AG08395 (cell line): ENCODE measurements around the gene VIPR2.

Experiments used
- DNase-seq: peaks from one replicate; pipeline ENCODE4 v3.0.0; 2012; ENCODE audit warnings: mixed read lengths, low spot score

VIPR2 gene

DNA sequence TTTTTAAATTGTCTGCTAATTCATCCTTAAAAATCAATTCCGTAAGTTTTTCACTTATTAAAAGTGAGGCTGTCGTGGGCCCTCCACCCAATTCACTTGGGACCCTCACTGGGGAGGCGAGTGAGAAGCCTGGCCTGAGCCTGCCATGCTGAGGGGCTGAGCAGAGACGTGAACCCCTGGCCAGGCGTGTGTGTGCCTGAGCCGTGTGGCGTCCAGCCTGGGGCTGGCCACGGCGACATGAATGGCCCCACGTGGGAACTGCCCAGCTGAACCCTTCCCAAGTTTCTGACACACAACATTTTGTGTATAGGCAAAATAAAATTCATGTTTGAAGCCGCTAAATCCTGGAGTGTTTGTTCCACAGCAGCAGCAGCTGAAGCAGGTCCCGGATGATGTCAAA lies 13.0 kb upstream of the VIPR2 start:
- DNase-seq, result no peak

DNA sequence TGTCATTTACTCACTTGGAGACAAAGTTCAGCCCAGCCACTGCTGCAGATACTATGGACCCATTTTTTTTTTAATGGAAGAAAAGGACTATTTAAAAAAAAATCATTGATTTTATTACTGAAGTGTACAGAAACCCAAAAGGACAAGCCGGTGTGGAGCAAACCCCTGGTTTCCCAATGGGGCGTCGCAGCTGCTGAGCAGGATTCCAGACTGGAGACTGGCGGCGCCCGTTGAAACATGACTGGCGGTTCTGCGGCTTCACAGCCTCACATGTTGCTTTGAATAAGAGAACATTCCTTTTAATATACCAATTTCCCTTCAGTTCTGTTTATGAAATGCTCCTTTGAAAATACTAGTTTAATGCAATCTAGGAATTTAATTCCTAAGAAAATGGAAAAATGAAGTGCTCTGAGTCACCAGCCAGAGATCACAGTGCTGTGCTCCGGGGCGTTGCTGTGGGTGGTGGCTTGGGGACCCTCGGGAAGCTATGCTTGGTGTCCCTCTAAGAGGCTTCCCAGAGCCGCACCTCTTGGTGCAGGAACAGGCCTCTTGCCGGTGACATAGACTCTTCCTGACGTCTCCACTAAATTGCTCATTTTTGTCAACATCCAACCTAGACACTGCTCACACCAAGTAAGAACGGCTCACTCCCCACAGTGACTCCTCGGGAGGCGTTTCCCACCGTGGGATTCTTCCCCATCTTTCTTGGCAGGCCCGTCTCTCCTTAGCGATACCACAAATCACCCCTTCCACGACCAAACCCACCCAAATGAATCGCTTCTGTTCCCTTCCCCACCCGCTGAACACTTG lies 12.0 kb upstream of the VIPR2 start:
- DNase-seq, result no peak

DNA sequence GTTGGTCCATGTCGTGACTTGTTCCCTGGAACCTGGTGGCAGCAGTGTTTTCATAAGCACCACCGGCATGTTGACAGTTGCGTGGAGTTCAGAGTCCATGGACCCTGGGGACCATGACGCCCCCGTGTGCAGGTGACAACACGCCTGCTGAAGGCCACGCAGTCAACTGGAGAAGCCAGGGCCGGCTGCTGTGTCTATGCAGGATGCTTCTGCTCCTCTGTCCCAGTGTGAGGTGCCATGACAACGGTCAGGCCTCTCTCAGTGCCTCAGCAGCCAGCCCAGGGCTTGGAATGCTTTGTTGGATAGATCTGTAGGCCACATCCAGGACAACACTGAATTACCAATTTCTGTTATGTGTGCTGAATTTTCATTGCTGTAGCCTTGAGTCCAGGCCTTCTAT lies 10.7 kb upstream of the VIPR2 start:
- no peak for DNase-seq

DNA sequence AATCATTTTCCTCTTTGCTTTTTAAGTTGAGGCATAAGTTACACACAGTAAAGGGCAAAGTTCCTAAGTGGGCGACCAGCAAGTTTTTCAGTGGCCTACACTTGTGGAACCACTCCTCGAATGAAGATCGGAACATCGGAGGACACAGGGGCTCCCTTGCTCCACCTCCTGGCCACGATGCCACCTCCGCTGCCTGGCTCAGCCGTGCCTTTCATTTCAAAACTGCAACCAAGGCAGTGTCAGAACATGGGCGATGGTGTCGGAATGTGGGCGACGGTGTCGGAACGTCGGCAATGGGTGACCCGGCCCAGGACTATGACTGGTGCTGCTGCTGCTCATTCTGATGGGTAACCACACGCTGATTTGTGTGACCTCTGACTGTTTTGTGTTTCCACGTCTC lies 9.6 kb upstream of the VIPR2 start:
- no peak for DNase-seq

DNA sequence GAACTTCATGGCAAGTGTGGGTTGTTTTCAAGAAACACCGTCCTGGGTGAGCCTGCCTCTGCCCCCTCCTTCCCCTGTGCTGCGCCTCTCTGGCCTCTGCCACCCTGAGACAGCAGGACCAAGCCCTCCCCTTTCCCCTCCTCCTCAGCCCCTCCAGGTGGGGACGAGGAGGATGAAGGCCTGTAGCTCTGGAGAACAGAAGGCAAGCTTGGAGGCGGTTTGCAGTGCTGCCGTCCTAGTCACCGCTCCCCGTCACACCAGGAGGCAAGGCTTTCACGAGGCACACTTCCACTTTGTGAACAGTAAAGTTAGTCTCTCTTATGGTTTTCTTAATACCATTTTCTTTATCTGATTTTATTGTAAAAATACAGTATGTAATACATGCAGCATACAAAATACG lies 8.8 kb upstream of the VIPR2 start:
- DNase-seq, result no peak

DNA sequence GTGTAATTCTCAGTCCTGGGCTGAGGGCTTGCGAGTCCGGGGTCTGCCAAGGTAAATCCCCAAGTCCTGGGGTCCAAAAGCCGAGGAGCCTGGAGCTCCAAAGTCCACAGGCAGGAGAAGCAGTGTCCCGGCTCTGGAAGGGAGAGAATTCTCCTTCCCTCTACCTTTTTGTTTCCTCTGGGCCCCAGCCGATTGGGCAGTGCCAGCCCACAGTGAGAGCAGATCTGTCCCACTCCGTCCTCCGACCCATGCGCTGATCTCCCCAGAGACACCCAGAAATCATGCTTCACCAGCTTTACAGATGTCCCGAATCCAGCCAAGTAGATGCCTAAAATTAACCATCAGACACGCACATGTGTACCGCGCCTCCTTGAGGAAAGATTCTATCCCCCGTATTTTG lies 8.1 kb upstream of the VIPR2 start:
- no peak for DNase-seq

DNA sequence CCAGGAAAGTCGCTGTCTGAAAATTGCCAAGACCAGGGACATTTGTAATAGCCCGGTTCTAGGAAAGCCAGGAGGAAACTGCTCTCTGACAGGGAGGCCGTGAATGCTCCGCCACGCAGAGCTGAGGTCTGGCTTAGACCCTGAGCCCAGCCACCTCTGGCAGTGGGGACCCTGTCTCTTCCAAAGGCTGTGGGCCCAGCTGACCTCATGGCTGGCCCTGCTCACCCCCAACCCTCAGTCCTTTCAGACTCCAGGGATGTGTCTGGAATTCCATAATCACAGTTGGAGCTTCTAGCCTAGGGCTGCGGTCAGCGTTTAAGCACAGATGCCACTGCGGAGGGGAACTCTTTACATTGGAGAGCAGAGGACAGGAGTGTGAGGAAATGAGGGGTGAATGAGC lies 6.6 kb upstream of the VIPR2 start:
- no peak for DNase-seq

DNA sequence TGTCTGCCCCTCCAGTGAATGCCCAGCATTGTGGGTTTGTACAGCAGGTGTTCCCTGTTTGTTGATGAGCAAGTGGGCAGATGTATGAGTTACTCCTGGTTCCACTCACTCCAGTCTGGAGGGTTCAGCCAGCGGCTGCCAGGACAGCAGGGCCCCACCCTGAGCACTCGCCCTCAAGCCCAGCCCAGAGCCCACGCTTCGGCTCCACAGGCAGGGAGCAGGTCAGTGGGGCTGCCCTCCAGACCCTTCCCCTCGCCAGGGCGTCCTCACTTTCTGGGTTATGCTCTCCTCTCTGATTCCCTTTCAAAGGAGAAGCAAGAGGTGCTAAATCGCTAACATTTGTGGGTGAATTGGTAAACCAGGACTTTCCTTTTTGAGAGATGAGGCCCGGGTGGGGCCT lies 4.8 kb upstream of the VIPR2 start:
- DNase-seq, result no peak

DNA sequence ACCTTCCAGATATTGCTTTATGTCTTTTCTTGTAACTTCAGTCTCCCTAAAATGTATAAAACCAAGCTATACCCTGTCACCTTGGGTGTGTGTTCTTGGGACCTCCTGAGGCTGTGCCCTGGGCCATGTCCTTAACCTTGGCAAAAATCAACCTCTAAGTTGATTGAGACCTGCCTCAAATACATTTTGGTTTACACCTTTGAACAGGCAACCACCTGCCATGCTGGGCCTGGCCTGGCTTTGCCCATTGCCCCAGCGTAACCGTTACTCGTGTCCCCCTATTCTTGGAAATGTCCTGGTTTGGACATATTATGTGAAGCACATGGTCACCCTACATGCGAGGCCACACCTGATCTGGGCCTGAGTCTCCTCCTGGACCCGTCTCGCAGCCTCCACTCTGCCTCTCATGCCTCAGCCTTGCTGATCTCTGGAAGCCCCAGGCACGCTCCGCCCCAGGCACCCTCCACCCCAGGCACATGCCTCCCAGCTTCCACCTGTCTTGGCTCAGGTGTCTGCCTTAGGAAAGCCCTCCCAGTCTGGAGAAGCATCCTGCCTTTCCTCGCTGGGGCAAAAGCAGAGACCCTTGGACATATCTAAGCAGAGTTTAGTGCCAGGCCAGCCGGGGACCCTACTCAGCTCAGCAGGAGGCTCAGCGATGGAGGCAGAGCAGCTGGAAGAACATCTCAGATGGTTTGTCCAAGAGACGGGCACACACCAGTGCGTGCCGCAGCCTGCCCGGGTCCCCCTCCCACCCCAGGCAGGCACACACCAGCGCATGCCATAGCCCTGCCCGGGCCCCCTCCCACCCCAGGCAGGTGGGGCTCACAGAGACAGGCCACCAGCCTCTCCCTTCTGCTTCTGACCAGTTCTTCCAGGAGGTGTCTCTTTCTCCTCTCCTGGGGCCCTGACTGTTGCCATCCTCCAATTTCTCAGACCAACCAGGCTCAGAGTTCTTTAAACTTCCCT lies 4.0 kb upstream of the VIPR2 start:
- no peak for DNase-seq

DNA sequence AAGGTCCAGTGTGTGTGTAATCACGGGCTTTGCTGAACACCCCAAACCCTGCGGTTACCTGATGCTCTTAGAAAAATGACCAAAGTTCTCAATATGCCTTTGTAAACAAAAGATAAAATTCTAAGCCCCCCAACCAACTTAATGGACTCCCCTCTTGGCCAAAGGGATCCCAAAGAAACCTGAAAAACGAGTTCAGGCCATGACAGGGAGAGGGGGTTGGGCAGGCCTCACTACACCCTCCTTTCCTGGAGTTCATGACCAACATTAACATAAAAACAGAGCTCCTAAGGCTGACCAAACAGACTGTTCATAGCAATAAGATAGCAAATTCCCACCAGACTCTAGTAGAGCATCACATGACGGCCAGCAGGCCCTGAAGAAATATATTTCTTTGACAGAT lies 3.0 kb upstream of the VIPR2 start:
- DNase-seq, result no peak

DNA sequence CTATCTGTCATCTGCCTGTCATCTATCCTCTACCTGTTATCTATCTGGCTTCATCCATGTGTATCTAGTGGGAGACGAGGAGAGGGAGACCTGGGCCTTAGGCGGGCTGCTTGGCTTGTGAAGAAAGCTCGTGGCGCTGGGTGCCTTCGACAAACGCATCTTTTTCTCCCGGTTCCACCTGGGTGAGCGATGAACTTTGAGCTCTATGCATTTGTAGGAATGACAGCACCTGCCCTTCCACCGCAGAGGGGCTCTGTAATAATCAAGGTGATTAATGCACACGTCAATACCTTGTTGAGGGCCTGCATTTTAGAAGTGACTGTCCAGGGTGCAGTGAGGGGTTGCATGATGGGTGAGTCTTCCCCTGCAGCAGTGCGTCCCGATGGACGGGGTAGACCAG lies 2.6 kb upstream of the VIPR2 start:
- no peak for DNase-seq

DNA sequence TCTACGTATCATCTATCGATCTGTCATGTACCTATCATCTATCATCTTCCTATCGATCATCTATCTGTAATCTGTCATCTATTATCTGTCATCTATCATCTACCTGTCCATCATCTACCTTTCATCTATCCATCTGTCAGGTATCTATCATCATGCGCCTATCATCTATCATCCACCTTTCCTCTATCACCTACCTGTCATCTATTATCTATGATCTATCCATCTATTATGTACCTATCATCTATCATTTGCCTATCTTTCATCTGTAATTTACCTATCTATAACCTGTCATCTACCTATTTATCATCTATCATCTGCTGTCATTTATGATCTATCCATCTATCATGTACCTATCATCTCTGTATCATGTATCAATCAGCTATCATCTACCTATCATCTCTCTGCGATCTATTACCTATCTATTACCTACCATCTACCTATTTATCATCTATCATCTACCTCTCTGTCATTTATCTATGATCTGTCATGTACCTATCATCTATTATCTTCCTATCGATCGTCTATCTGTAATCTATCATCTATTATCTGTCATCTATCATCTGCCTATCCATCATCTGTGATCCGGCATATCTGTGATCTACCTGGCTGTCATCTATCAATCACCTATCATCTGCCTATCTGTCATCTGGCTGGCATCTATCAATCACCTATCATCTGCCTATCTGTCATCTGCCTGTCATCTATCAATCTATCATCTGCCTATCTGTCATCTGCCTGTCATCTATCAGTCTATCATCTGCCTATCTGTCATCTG lies 1.6 kb upstream of the VIPR2 start:
- no peak for DNase-seq

DNA sequence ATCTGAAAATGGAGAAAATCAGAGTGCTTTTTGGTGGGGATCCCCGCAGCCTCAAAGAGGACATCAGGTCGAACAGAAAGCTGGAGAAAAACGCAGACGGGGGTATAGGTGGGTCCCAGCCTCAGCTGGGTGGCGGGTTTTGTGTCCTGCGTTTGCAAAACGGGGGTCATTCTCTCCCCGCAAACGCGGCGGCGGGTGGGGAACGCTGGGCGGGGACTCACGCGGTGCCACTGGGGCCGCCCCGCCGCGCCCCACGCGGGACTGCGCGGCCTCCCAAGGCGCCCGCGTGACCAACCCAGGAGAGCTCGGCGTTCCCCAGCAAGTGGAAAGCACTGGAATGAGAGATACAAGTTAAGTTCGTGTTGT lies 806 bp upstream of the VIPR2 start:
- DNase-seq, result no peak

DNA sequence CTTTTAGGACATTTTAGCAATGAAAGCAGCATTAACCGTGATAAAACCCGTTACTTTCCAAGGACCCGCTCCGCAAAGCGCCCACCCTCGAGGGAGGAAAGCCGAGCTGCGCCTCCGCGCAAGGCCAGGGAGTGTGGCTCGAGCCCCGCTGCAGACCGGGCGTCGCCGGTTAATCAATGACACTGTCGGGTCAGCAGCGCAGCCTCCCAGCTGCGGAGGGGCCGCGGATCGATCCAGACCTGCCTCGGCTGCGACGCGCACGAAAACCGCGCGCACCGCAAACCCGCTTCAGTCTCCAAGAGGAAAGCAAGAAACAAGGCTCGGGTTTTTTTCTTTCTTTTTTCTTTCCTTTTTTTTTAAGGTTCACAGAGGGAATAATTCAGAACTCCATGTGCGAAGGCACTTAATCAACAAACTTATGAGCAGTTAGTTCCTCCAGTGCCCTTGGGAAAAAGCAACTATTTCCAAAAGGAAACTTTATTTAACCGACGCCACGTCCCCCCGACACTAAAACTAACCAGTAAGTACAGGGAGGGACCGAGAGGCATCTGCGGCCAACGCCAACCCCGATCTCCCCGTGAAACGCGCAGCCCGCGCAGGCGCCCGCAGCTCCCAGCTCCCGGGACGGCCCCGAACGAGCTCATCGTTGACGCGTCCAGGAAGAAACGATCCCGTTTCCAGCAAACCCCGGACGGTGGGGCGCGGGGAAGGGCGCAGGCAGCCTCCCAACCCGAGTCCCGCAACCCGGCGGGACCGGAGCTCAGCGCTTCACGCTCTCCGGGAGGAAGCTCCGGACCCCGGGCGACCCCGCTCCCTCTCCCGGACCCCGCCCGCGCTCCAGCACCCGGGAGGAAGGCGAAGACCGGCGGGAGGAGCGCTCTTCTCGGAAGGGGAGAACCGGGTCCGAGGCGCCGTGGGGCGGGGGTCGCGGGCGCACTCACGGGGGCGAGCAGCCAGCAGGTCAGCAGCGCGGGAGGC lies 598 bp downstream of the VIPR2 start:
- no peak for DNase-seq

DNA sequence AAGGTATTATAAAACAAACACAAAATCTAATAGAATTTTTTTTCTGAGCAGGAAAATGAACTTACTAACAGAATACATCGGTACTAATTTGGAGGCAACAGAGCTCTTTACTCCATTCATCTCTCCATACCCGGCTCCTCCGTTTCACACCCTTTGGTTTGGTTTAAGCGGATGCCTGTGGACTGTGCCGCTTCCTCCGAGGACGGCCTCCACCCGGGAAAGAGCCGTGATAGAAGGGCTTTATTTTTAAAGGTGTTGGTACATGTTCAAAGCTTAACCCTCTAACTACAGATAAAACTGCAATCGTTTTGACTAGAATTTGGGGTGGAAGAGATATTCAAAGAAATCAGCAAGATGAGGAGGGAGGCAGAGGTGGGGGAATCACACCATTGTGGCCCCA lies 1.9 kb downstream of the VIPR2 start:
- no peak for DNase-seq

DNA sequence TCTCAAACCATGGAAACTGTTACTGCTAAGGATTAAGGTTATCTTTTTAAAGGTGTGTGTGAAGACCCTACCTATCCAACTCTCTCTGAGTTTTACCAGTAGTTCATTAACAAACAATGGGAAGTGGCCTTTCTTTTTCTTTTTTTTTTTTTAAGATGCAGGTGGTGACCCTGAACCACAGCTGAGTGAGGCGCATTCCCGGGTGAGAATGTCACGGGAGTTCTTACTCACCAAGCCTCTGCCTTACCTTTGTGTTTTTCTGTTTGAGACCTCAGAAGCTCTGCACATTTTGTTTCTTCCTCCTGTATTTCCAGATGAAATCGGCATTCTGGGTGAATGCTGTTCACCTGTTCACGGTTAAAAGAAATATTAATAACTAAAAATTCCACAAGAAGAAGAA lies 2.5 kb downstream of the VIPR2 start:
- no peak for DNase-seq

DNA sequence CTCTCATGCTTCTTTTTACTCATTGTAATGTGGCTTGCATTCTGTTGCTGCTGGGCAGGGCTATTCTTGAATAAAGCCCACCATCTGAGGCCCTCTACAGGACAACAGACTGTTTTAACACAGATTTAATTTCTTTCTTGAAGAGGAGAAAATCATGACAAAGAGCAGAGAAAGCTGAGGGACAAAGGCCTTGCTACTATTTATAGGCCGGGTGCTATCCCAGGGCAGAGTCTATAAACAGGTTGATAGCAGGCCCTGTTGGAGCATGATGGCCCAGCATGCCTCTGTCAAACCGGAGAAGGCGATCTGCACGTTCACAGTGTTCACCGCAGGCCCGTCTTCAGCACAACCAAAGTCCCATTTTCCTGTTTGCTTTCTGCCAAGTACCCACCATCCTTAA lies 3.0 kb downstream of the VIPR2 start:
- DNase-seq, result no peak

DNA sequence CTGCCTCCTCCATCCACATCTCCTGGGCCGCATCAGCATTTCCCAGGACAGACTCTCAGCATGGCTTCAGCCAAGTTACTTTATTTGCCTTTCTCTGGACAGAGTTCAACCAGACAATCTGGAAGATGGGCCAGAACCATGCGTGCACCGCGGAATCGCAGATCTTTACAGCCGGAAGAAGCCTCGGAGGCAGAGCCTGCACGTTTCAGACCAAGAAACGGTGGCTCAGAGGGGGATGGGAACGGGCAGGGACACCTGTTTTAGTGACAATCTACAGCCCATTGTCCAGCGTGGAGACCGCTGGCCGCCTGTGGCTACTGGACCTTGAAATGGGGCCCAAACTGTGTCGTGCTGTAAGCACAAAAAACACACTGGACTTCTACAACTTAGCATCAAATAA lies 3.5 kb downstream of the VIPR2 start:
- no peak for DNase-seq

DNA sequence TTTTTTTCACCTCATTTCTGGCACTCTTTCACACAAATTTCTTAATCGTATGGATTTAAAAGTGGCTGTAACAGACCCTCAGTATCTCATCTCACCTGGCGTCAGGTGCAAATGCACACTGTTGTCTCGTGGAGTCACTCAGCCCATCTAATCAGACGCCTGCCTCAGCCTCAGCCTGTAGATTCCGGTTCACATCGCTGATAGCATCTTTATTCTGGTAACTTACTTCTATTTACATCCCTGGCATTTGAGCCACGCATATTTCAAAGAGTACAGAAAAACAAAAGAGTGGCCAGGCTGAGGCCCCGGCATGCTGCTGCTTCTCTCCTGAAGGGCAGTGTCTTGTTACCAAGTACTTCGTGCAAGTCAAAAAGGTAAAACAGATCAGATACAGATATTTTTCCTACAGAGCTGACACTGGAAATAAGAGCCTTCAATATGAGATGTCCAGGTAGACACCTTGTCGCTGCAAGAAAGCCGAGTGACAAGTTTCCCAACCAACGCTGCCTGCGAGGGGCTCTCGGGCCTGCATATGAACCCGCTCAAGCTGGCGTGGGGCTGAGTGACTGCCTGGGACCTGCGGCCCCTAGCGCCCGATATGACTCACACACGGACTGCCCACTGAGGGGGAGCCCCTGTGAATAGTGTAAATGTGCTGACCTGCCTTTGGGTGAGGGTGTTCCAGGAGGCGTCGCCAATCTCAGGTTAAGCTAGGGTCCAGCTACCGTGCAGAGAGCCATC lies 4.3 kb downstream of the VIPR2 start:
- DNase-seq, result no peak

DNA sequence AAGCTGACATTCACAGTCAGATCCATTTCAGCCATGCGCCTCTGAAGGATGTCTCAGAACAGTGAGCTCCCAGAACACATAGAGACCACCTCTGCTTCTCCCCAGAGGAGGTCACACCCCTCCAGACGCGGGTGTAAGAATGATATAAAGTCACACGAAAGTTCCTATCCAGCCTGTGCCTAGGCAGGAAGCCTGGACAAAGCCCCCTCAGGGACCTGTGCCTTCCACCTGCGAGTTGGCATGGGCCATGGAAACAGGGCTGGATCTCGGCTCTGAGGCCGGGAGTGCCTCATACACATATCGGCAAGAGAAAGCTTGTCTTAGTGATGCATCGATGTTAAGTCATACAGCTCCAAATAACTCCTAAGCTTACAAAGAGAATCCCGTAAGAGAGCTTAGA lies 5.0 kb downstream of the VIPR2 start:
- DNase-seq, result no peak

DNA sequence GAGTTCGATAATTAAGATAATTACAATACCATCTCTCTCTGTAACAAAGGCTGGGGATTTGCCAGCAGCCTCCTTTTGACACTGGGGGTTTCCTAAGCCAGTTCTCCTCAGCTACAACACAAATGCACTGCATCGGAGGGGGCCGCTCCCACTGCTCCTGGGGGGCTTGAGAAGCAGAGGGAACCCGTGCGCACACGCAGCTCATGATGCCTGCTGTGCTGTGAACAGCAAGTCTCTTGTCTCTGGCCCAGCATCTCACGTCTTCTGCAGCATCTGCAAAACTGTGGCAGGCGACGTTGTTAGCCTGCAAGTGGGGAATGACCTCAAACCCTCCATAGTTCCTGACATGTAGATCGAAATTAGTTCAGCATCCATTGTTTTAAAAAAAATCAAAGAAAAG lies 5.5 kb downstream of the VIPR2 start:
- DNase-seq, result no peak
